H1 (cell line): ENCODE measurements around the gene ZBTB18. TPM values are rescaled to one million over a fixed set of nuclear protein-coding genes. Genes with fewer than 3 reads are reported as not detected.

Source experiments
- CTCF ChIA-PET: fragments of 300-600 bp; sonication (Branson Sonifier 250); formaldehyde crosslinking; loops from one replicate; lab custom pipeline; 2021; ENCODE audit not compliant: partially characterized antibody; lab: Charles Lee
- POLR2A ChIA-PET: fragments of 300-600 bp; sonication (Branson Sonifier 250); formaldehyde crosslinking; loops from one replicate; lab custom pipeline; 2021; ENCODE audit warnings: inconsistent platforms; ENCODE audit not compliant: partially characterized antibody; lab: Charles Lee
- DNase-seq, 2 experiments: peaks; one replicate each; pipeline versions ENCODE4 v3.0.0 to v3.0.0-alpha.2; 2010 to 2022; ENCODE audit warnings: low spot score in 2 of 2, low read depth in 1 of 2, mixed read lengths in 1 of 2
- FAIRE-seq: peaks from 2 replicates; lab custom pipeline; 2011; peaks lifted over from hg19 to GRCh38; lab: Jason Lieb, UNC
- H2AFZ ChIP-seq: 2 replicates; pipeline ENCODE4 v1.8.1; 2012; ENCODE audit warnings: low read length, inconsistent platforms
- H2AK5ac ChIP-seq: 2 replicates; pipeline ENCODE4 v1.6.1; 2013; ENCODE audit warnings: low read depth, low read length
- H2BK120ac ChIP-seq: replicated peaks from 2 replicates; pipeline ENCODE3; 2013; ENCODE audit warnings: low read depth, low read length, inconsistent platforms
- H2BK12ac ChIP-seq: 2 replicates; pipeline ENCODE4 v1.6.1; 2013; ENCODE audit warnings: low read depth, low read length
- H2BK15ac ChIP-seq: 2 replicates; pipeline ENCODE4 v1.6.1; 2013; ENCODE audit warnings: low read length
- H2BK20ac ChIP-seq: 2 replicates; pipeline ENCODE4 v1.6.1; 2013; ENCODE audit warnings: low read length
- H2BK5ac ChIP-seq: 2 replicates; pipeline ENCODE4 v1.6.1; 2013; ENCODE audit warnings: low read depth, low read length
- H3K14ac ChIP-seq: 2 replicates; pipeline ENCODE4 v1.6.1; 2013; ENCODE audit warnings: inconsistent platforms; ENCODE audit not compliant: insufficient read length
- H3K18ac ChIP-seq: 2 replicates; pipeline ENCODE4 v1.6.1; 2013; ENCODE audit warnings: low read length; ENCODE audit errors: extremely low read depth
- H3K23ac ChIP-seq: 2 replicates; pipeline ENCODE4 v1.6.1; 2013; ENCODE audit warnings: inconsistent platforms; ENCODE audit not compliant: insufficient read length
- H3K23me2 ChIP-seq: 2 replicates; pipeline ENCODE4 v1.6.1; 2013; ENCODE audit warnings: low read depth, low read length
- H3K27ac ChIP-seq: 2 replicates; pipeline ENCODE4 v1.6.1; 2011; ENCODE audit warnings: low read depth, low read length, inconsistent platforms
- H3K27me3 ChIP-seq, 4 experiments: replicated peaks in 1 of 4; 1 replicate in 1 of 4; 2 replicates in 3 of 4; pipeline versions ENCODE4 v1.6.1 to v1.8.1; 2011 to 2013; ENCODE audit warnings: low read length in 3 of 4, mild to moderate bottlenecking in 3 of 4, inconsistent platforms in 2 of 4, mixed read lengths in 2 of 4, moderate library complexity in 1 of 4; ENCODE audit not compliant: control insufficient read depth in 3 of 4, insufficient read depth in 3 of 4; ENCODE audit errors: extremely low read depth in 1 of 4
- H3K36me3 ChIP-seq, 4 experiments: 2 replicates each; pipeline versions ENCODE4 v1.6.1 to v1.8.1; 2011 to 2013; ENCODE audit warnings: mild to moderate bottlenecking in 4 of 4, low read length in 3 of 4, moderate library complexity in 2 of 4, control low read depth in 1 of 4, inconsistent platforms in 1 of 4; ENCODE audit not compliant: insufficient read depth in 4 of 4, control insufficient read depth in 2 of 4
- H3K4ac ChIP-seq: replicated peaks from 2 replicates; pipeline ENCODE3; 2013; ENCODE audit warnings: low read length, low read depth, mixed read lengths, inconsistent platforms; ENCODE audit not compliant: insufficient read length
- H3K4me1 ChIP-seq, 4 experiments: replicated peaks in 1 of 4; 1 replicate in 1 of 4; 2 replicates in 3 of 4; pipeline versions ENCODE4 v1.6.1 to v1.8.1; 2011 to 2013; ENCODE audit warnings: low read length in 3 of 4, inconsistent platforms in 2 of 4, mixed read lengths in 1 of 4; ENCODE audit not compliant: insufficient read depth in 4 of 4, control insufficient read depth in 3 of 4
- H3K4me2 ChIP-seq, 2 experiments: 2 replicates each; pipeline versions ENCODE4 v1.6.1 to v1.8.1; 2011 to 2013; ENCODE audit warnings: low read depth in 2 of 2, low read length in 2 of 2, control low read depth in 1 of 2, inconsistent platforms in 1 of 2, mild to moderate bottlenecking in 1 of 2; ENCODE audit not compliant: insufficient read depth in 1 of 2
- H3K4me3 ChIP-seq, 4 experiments: fragments of 200-600, 300-600 bp in 1 of 4; sonication (generic), shearing (Covaris generic), sonication (Bioruptor Twin) in 1 of 4; 2 replicates each; pipeline versions ENCODE4 v1.5.1 to v1.8.1; 2011 to 2016; ENCODE audit warnings: low read length in 4 of 4, low read depth in 3 of 4, control low read depth in 2 of 4, inconsistent platforms in 2 of 4, mild to moderate bottlenecking in 2 of 4, mixed read lengths in 1 of 4, moderate library complexity in 1 of 4; ENCODE audit not compliant: insufficient read depth in 2 of 4; ENCODE audit errors: extremely low read depth in 1 of 4
- H3K56ac ChIP-seq: replicated peaks from 2 replicates; pipeline ENCODE3; 2013; ENCODE audit warnings: low read depth, mild to moderate bottlenecking, mixed read lengths, low read length, inconsistent platforms; ENCODE audit not compliant: insufficient read length
- H3K79me1 ChIP-seq: 2 replicates; pipeline ENCODE4 v1.6.1; 2013; ENCODE audit warnings: low read depth, low read length, control low read depth
- H3K79me2 ChIP-seq, 2 experiments: 2 replicates each; pipeline versions ENCODE4 v1.6.1 to v1.8.1; 2012 to 2013; ENCODE audit warnings: low read length in 2 of 2, mild to moderate bottlenecking in 2 of 2, inconsistent platforms in 1 of 2; ENCODE audit not compliant: insufficient read depth in 2 of 2, control insufficient read depth in 1 of 2
- H3K9ac ChIP-seq, 4 experiments: replicated peaks in 1 of 4; 1 replicate in 1 of 4; 2 replicates in 3 of 4; pipeline versions ENCODE4 v1.6.1 to v1.8.1; 2011 to 2013; ENCODE audit warnings: low read depth in 3 of 4, low read length in 3 of 4, control low read depth in 2 of 4, mild to moderate bottlenecking in 2 of 4, moderate library complexity in 2 of 4, inconsistent platforms in 1 of 4; ENCODE audit errors: extremely low read depth in 1 of 4
- H3K9me3 ChIP-seq, 2 experiments: 2 replicates each; pipeline versions ENCODE4 v1.6.1 to v1.8.1; 2012 to 2013; ENCODE audit warnings: mild to moderate bottlenecking in 2 of 2, moderate library complexity in 2 of 2, control low read depth in 1 of 2, inconsistent platforms in 1 of 2, low read depth in 1 of 2, low read length in 1 of 2, mixed read lengths in 1 of 2; ENCODE audit not compliant: insufficient read depth in 2 of 2
- H4K20me1 ChIP-seq, 2 experiments: replicated peaks in 1 of 2; 2 replicates each; pipeline versions ENCODE3 to v1.8.1; 2011 to 2013; ENCODE audit warnings: inconsistent platforms in 2 of 2, low read length in 2 of 2, mild to moderate bottlenecking in 1 of 2; ENCODE audit not compliant: insufficient read depth in 2 of 2, control insufficient read depth in 1 of 2
- H4K5ac ChIP-seq: 2 replicates; pipeline ENCODE4 v1.6.1; 2013; ENCODE audit warnings: low read length, low read depth, mixed read lengths, inconsistent platforms; ENCODE audit not compliant: insufficient read length
- H4K8ac ChIP-seq: 2 replicates; pipeline ENCODE4 v1.8.0; 2013; ENCODE audit warnings: mild to moderate bottlenecking, moderate library complexity, low read length, inconsistent platforms; ENCODE audit not compliant: insufficient read depth; ENCODE audit errors: extremely low read depth
- H4K91ac ChIP-seq: replicated peaks from 2 replicates; pipeline ENCODE3; 2013; ENCODE audit warnings: low read length, mixed read lengths, inconsistent platforms; ENCODE audit not compliant: insufficient read length
- BACH1 ChIP-seq: IDR thresholded peaks from 2 replicates; pipeline ENCODE4 v1.6.1; 2012; ENCODE audit warnings: low read length, improper control_type of control experiment
- CHD1 ChIP-seq: IDR thresholded peaks from 2 replicates; pipeline ENCODE4 v1.6.1; 2012; ENCODE audit warnings: low read depth, low read length, improper control_type of control experiment
- EP300 ChIP-seq, 2 experiments: IDR thresholded peaks; 1 replicate in 1 of 2; 2 replicates in 1 of 2; pipeline ENCODE4 v1.6.1; 2011 to 2012; ENCODE audit warnings: low read depth in 2 of 2, low read length in 2 of 2, mild to moderate bottlenecking in 2 of 2, borderline replicate concordance in 1 of 2, inconsistent platforms in 1 of 2, moderate library complexity in 1 of 2
- EZH2 ChIP-seq: fragments of 200-600 bp; sonication (generic); IDR thresholded peaks from 2 replicates; pipeline ENCODE4 v1.7.1; 2012; ENCODE audit warnings: low read depth, mild to moderate bottlenecking, moderate library complexity, low read length, inconsistent platforms; ENCODE audit not compliant: severe bottlenecking
- FOSL1 ChIP-seq: IDR thresholded peaks from 2 replicates; pipeline ENCODE4 v1.6.1; 2011; ENCODE audit warnings: mild to moderate bottlenecking, low read depth, low read length, moderate library complexity; ENCODE audit not compliant: insufficient read depth
- GTF2F1 ChIP-seq: IDR thresholded peaks from 2 replicates; pipeline ENCODE4 v1.6.1; 2012; ENCODE audit warnings: low read depth, low read length, improper control_type of control experiment, borderline replicate concordance
- JUN ChIP-seq: IDR thresholded peaks from 2 replicates; pipeline ENCODE4 v1.6.1; 2011; ENCODE audit warnings: low read depth, mild to moderate bottlenecking, improper control_type of control experiment, low read length
- KDM1A ChIP-seq: fragments of 200-600, 300-600 bp; sonication (generic); IDR thresholded peaks from 2 replicates; pipeline ENCODE4 v1.7.1; 2016; ENCODE audit warnings: mild to moderate bottlenecking, low read length, borderline replicate concordance
- POU5F1 ChIP-seq: IDR thresholded peaks from 2 replicates; pipeline ENCODE4 v1.6.1; 2011; ENCODE audit warnings: low read depth, mild to moderate bottlenecking, low read length, moderate library complexity
- SAP30 ChIP-seq: fragments of 300-600 bp; sonication (generic); IDR thresholded peaks from 2 replicates; pipeline ENCODE4 v1.7.1; 2012; ENCODE audit warnings: low read length, moderate library complexity, mild to moderate bottlenecking, inconsistent platforms; ENCODE audit not compliant: insufficient read depth, insufficient replicate concordance
- SIX5 ChIP-seq: IDR thresholded peaks from 2 replicates; pipeline ENCODE4 v1.6.1; 2011; ENCODE audit warnings: mild to moderate bottlenecking, low read depth, low read length
- WGBS, 2 experiments: shearing (Covaris generic) in 1 of 2; methylation state at CpG; one replicate each; pipeline versions ENCODE4 v1.1.6 to v1.1.7; 2013 to 2015; ENCODE audit warnings: low lambda C conversion rate in 2 of 2, mixed read lengths in 2 of 2, inconsistent platforms in 1 of 2, low coverage in 1 of 2, missing lambda C conversion rate in 1 of 2; ENCODE audit not compliant: insufficient replicate concordance in 2 of 2, insufficient coverage in 1 of 2, insufficient read length in 1 of 2; ENCODE audit errors: extremely low coverage in 1 of 2, missing lambda C conversion rate in 1 of 2; 5-methylcytosine and 5-hydroxymethylcytosine counted together
- polyA plus RNA-seq, 7 experiments: library from polyadenylated mRNA; depleted of rRNA in 3 of 7; stranded (reverse) in 5 of 7; unstranded in 2 of 7; fragments of >200 nt in 5 of 7; fragments of 200-250 nt in 2 of 7; gene quantifications; 1 replicate in 5 of 7; 2 replicates in 1 of 7; 4 replicates in 1 of 7; pipeline versions ENCODE4 v1.2.1 to v1.2.3, GENCODE V29; 2011 to 2013; ENCODE audit warnings: missing spikeins in 2 of 7, mixed read lengths in 2 of 7
- total RNA-seq: library from RNA; stranded (reverse); fragmentation: NEBNext Ultra II Directional; extraction: Animal tissue kit (Norgen Biotek cat#: 25700); gene quantifications from 2 replicates; pipeline ENCODE4 v1.2.1, GENCODE V29; 2021
- TF ChIP-seq, protein P1 (sequence below): IDR thresholded peaks from 2 replicates; pipeline ENCODE4 v1.6.1; 2012; ENCODE audit warnings: inconsistent platforms

ZBTB18 gene
- total and polyA plus RNA-seq, 2 of the 8 experiments (the other 6 are each of a cell fraction or from before 2014, with no cell fraction given): 8.5 to 14.4 TPM

- H3K27me3 ChIP-seq: no peaks in the 10 kb centered on the region
- H3K4me1 ChIP-seq: peaks cover 0 to 3% (median 3%) of the 10 kb centered on the region in 4 experiments; a peak in 3 of 7 replicates
- H3K79me1 ChIP-seq: no peaks in the 10 kb centered on the region
- no peak overlapping the region for H2BK15ac ChIP-seq
- POLR2A ChIA-PET: no interaction called here
- no peaks in the 10 kb centered on the region for H3K9me3 ChIP-seq
- H4K8ac ChIP-seq: no peak overlapping the region
- WGBS, 2 experiments: 88% methylated on average over 3 of the region's 3 CpGs; no CpG with 5 or more reads in 1 of the 2 experiments
- no peak overlapping the region; the same call in 1 of the 2 replicates for H2BK12ac ChIP-seq
- DNase-seq (no peak), FAIRE-seq (no peak)
- CTCF ChIA-PET: no interaction called here
- H2BK5ac ChIP-seq: no peak overlapping the region
- no peak overlapping the region for H4K91ac ChIP-seq
- H3K79me2 ChIP-seq: no peaks in the 10 kb centered on the region
- no peak overlapping the region for H3K56ac ChIP-seq
- H3K9ac ChIP-seq: no peak overlapping the region
- H2AFZ ChIP-seq: no peak overlapping the region
- no peak overlapping the region for H3K4me3 ChIP-seq
- H2BK120ac ChIP-seq: no peak overlapping the region
- no peak overlapping the region for H2AK5ac ChIP-seq
- H3K14ac ChIP-seq: no peak overlapping the region
- no peak overlapping the region for H3K18ac ChIP-seq
- no peak overlapping the region for H3K23ac ChIP-seq
- no peak overlapping the region for H3K4me2 ChIP-seq
- H3K27ac ChIP-seq: no peak overlapping the region
- H3K4ac ChIP-seq: no peak overlapping the region
- H4K5ac ChIP-seq: no peak overlapping the region
- H2BK20ac ChIP-seq: no peak overlapping the region
- H4K20me1 ChIP-seq: no peaks in the 10 kb centered on the region
- H3K36me3 ChIP-seq: no peaks in the 10 kb centered on the region
- peaks cover under 1% of the 10 kb centered on the region; the same call in 1 of the 2 replicates for H3K23me2 ChIP-seq
- no peak for TF ChIP-seq CHD1
- TF ChIP-seq, protein P1, sequence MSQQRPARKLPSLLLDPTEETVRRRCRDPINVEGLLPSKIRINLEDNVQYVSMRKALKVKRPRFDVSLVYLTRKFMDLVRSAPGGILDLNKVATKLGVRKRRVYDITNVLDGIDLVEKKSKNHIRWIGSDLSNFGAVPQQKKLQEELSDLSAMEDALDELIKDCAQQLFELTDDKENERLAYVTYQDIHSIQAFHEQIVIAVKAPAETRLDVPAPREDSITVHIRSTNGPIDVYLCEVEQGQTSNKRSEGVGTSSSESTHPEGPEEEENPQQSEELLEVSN: no peak
- TF ChIP-seq POU5F1: no peak
- no peak for TF ChIP-seq JUN
- no peak for TF ChIP-seq BACH1
- TF ChIP-seq SIX5: no peak
- no peak for TF ChIP-seq SAP30
- TF ChIP-seq GTF2F1: no peak
- no peak for TF ChIP-seq FOSL1
- TF ChIP-seq KDM1A: no peak
- TF ChIP-seq EZH2: no peak
- no peak for TF ChIP-seq EP300 (IDR thresholded peaks at IDR 0.05; ENCODE audit: borderline replicate concordance in 1 of 2, low read depth in 2 of 2, low read length in 2 of 2)
Measured at GRCh38 chr1:244042293-244042692, 8.8 kb upstream of the ZBTB18 start.
